HG03025 (cell line): Measurements from ENCODE around the gene HMCES.
"Not testable (repeated sequence)": the region's sequence is repeated elsewhere in the genome, so short reads cannot be mapped to it uniquely, and the experiment has no call there.

Source experiments
- ATAC-seq: cut with Tn5 transposase; IDR thresholded peaks from one replicate; pipeline ENCODE4 v1.9.1; 2021; ENCODE audit warnings: mild to moderate bottlenecking, moderate library complexity; ENCODE audit not compliant: unreplicated experiment, low FRiP score

The HMCES gene

DNA sequence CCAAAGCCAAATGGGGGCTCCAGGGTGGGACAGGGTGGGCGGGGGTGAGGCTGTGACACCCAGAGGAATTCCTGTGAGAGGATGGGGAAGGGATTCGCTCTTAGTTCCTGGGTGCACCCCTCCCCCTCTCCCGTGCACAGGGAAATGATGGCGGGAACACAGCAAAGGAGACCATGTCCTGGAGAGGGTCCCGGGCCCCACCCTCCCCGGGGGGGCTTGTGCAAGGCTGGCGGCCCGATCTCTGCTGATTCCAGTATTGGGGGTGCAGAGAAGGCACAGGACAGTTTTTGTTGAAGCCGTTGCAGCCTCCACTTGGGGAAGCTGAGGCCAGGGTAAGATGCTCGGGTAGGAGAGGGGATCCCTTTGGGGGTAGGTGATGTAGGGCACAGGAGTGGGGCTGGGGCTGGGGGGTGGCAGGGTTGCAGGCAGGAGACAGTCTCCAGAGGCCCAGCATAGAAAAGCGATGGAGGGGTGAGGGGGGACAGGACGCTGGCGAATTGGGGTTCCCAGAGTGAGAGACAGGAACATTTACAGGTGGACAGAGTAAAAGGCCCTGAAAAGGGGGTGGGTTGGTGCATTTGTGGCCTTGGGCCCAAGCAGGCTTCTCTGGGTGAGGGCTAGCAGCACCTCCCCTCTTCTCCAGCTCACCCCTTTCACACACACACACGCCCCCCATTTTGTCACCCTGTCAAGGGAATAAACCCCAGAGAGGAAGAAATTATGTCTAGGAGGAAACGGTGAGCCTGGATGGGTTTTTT is 38.5 kb downstream of the HMCES start:
- ATAC-seq, result no peak

DNA sequence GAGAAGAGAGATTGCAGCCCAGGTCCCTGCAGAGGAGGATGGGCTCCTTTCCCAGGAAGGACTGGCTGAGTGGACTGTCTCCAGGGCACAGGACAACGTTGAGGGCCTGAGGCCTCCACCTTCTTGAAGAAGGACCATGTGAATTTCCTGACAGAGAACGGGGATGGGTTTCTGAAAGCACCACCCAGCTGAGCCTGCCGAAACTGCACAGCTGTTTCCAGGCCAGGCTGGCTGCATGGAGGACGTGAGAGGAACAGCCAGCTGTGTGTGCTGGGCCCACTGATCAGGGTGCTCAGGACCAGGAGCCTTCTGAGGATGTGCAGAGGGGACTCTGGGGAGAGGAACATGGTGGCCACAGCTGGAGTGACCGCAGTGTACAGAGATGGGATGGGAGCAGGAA is 39.2 kb downstream of the HMCES start:
- ATAC-seq, result no peak

- ATAC-seq, result no peak
Measured at GRCh38 chr3:129318921-129319320, 40.3 kb downstream of the HMCES start.

DNA sequence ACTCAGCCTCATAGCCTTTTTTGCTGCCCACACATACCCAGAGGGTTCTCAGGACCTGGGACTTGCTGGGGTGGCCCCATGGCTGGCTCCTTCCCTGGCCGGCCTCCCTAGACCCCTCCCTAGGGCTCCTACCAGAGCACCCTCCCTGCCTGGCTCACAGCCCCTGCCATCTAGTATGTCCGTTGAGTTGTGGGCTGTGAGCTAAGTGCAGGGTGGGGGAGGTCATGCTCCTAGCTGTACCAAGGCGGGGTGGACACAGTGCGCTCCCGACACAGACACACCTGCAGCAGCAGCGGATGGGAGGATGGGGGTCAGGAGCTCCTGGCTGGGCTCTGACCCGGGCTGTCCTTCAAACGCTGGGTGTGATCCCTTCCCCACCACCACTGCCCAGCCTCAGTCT is 41.6 kb downstream of the HMCES start:
- no peak for ATAC-seq

GRCh38 chr3:129320825-129321487 is 42.3 kb downstream of the HMCES start:
- ATAC-seq, result no peak

DNA sequence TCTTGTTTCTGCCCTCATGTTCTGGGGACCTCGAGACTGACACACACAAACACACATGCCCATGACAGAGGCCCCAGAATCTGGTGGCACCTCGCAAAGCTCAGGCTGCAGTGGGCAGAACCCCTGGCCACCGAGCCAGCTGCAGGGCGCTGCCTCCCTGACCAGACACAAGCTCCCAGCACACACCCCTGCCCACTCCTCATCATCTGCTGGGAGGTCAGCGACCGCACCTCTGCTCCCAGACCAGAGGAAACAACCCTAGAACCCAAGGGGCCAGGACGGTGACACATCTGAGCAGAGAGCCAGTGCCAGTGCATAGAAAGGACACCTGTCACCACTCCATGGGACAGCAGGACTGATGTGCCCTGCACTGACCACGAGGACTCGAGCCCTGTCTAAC is 43.2 kb downstream of the HMCES start:
- no peak for ATAC-seq

DNA sequence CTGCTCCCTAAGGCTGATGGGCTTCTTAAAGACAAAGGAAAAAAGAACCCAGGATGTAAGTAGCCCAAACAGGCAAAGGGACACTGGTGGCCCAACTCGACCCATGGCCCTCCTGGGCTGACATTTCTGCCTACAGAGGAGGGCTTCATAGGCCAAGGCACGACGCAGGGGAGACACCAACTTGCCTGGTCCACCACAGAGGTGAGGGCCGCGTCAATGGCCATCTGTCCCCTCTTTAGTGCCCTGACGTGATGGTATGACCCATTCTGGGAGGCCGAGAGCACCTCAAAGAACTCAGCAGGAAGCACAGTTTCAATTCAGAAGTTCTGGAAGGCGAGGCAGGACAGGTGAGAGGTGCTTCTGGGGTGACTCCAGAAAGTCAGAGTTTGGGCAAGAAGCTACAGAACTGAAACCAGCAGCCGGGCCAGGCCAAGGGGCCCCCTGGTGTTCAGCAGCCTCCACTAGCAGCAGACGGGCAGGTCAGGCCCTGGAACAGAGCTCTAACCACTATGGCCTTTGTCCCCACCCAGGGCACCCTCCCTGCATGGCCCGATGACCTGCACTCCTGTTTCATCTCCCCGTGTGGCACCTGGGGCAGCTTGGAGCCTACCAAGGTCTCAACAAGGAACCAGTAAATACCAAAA is 45.1 kb downstream of the HMCES start:
- no peak for ATAC-seq

- ATAC-seq, result no peak
Measured at GRCh38 chr3:129324855-129325254, 46.2 kb downstream of the HMCES start.

GRCh38 chr3:129325383-129325782 is 46.7 kb downstream of the HMCES start:
- ATAC-seq, result no peak

- ATAC-seq, result no peak
Measured at GRCh38 chr3:129326138-129326537, 47.5 kb downstream of the HMCES start.

DNA sequence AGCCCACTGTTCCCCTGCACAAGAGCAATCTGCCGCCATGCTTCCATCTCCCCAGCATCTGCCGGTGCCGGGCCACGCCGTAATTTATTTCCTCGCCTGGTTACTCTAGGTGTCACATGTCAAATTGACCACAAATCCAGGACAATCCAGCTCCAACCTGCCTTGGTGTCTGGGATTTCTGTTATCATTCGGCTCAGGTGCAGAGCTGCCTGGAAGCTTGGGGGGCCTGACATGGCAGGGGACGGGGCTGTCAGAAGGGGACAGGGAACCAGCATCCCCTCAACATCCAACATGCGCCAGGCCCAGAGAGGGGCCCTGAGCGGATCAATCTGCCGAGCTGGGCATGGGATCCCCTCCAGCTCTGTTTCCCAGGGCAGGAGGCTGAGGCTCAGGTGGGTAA is 47.9 kb downstream of the HMCES start:
- no peak for ATAC-seq

- ATAC-seq, result no peak
Measured at GRCh38 chr3:129327510-129327909, 48.8 kb downstream of the HMCES start.

DNA sequence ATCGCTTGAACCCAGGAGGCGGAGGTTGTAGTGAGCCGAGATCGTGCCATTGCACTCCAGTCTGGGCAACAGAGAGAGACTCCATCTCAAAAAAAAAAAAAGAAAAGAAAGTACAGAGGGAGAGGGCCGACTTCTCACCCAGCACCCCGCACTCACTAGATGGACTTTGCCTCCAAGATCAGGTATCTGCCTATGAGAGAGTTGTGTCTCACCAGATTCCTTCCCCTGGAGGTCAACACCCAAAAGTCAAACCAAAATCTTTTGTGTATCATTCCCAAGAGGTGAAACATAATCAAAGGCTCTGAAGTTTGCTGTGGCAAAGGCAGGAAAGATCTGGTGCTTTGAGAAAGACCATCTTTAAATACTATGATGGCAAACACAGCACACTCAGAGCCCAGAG is 51.2 kb downstream of the HMCES start:
- no peak for ATAC-seq

- no peak for ATAC-seq
Measured at GRCh38 chr3:129330409-129330808, 51.7 kb downstream of the HMCES start.

DNA sequence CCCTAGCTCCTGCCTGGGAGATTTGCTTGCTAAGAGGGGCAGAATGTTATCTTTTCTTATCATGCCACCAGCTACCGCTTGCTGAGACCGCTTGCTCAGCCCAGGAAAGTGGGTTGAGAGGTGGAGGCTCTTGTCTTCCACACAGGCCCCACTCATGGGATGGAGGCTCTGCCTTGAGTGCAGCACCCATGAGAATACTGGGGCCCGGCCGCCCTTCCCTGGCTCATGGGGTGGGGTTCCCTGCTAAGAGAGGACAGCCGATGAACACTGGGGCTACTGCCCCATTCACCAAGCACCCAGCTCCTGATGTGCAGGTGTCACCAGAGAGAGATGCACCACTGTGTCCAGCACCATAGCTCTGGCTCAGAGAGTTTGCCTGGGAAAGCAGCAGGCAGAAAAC is 55.2 kb downstream of the HMCES start:
- ATAC-seq, result no peak

DNA sequence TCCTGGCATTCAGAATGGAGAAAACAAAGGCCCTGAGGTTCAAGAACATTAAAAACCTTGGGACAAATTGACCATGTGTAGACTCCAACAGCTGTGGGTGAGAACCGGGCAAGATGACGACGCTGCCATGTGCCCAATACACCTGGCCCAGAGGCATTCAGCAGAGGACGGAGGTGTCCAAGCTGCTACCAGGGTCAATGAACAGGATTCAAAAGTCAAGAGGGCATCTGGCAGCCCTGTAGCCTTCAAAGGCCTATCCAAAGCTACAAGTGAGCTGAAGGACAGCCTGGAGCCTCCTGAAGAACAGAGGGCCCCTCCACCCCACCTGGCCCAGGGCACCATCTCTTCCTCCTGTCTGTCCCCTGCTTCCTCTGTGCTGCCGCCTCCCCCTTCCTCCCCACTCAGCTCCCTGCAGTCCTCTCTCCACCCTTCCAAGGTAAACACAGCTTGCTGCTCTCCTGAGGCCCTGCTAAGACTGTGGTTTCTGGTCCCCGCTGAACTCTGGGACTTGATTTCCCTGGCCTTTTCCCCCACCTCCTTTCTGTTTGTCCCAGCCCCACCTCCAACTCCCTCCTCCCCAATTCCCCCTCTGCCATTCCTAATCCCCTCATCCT is 57.5 kb downstream of the HMCES start:
- ATAC-seq, result no peak

- ATAC-seq, result not testable (repeated sequence)
Measured at GRCh38 chr3:129337719-129338118, 59.0 kb downstream of the HMCES start.

DNA sequence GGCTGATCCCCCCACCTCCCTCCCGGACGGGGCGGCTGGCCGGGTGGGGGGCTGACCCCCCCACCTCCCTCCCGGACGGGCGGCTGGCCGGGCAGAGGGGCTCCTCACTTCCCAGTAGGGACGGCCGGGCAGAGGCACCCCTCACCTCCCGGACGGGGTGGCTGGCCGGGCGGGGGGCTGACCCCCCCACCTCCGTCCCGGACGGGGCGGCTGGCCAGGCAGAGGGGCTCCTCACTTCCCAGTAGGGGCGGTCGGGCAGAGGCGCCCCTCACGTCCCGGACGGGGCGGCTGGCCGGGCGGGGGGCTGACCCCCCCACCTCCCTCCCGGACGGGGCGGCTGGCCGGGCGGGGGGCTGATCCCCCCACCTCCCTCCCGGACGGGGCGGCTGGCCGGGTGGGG is 60.5 kb downstream of the HMCES start:
- not testable (repeated sequence) for ATAC-seq

DNA sequence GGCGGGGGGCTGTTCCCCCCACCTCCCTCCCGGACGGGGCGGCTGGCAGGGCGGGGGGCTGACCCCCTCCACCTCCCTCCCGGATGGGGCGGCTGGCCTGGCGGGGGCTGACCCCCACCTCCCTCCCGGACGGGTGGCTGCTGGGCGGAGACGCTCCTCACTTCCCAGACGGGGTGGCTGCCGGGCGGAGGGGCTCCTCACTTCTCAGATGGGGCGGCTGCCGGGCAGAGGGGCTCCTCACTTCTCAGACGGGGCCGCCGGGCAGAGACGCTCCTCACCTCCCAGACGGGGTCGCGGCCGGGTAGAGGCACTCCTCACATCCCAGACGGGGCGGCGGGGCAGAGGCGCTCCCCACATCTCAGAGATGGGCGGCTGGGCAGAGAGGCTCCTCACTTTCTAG is 61.2 kb downstream of the HMCES start:
- not testable (repeated sequence) for ATAC-seq

- ATAC-seq, result no peak
Measured at GRCh38 chr3:129341331-129342141, 62.9 kb downstream of the HMCES start.
